ENCODE data around the gene CRACR2B.

- TF ChIP-seq CTCF (IDR thresholded peaks at IDR 0.05) = no peak
- TF ChIP-seq EP300 (IDR thresholded peaks at IDR 0.05; ENCODE audit: low read depth) = no peak
Observed at GRCh38 chr11:850775-851763, 23.4 kb downstream of the CRACR2B start.

All from transverse colon (tissue), 3 donors.